ENCODE measurements around the gene LDB3. TPM values are rescaled to one million over a fixed set of nuclear protein-coding genes. Genes with fewer than 3 reads are reported as not detected.

Gene LDB3
- polyA plus RNA-seq, 4 donors: 0.68 to 0.87 (median 0.71) TPM

DNA sequence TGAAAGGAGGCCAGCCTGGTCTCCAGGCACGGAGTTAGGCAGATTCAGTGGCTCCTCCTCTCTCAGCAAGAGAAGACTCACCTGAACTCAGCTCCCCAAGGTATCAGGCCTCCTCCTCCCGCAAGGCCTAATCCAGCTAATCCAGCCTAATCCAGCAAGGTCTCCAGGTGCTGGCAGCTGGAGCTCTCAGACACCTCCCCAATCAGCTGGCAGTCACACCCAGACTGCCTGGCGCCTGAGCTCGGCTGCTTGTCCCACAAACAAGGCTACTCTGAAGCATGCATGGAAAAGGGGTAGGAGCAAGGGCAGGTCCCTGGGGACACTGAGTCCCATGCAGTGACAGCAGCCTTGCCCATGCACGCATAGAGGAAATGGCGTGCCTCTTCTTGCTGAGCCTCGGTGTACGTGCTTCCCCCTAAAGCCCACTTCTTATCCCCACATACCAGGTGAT, 17.3 kb upstream of the LDB3 start:
- no peak for DNase-seq (ENCODE audit: low read depth in 4 of 4, low spot score in 3 of 4)

DNA sequence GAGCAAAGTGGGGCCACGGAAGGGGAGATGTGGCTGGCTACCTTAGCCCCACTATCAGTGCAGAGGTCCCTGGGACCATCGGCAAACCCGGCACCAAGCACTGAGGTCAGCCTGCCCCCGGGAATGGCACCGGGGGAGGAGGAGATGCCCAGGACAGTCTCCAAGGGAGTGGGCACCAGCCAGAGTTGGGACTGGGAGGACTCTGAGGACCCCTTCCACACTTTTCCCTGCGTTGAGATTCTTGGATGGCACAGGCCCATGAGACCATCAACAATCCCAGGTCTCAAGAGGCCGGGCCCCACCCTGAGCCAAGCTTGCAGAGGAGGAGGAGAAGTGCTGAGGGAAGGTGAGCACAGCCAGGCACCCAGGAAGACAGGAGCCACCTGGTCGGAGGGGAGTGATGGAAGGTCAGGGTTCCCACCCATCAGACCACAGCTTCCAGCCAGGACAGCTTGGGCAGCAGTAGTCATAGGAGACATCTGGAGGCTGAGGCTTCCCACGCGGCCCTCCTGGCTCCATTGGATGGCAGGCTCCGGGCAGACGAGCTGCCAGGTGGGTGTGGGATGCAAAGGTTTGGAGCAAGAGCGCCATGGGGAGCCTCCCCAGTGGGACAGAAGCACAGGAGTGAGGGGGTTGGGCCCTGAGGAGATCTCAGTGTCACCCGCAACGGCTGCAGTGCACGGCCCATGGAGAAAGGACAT, 16.5 kb upstream of the LDB3 start:
- no peak for DNase-seq (ENCODE audit: low read depth in 4 of 4, low spot score in 3 of 4)

DNA sequence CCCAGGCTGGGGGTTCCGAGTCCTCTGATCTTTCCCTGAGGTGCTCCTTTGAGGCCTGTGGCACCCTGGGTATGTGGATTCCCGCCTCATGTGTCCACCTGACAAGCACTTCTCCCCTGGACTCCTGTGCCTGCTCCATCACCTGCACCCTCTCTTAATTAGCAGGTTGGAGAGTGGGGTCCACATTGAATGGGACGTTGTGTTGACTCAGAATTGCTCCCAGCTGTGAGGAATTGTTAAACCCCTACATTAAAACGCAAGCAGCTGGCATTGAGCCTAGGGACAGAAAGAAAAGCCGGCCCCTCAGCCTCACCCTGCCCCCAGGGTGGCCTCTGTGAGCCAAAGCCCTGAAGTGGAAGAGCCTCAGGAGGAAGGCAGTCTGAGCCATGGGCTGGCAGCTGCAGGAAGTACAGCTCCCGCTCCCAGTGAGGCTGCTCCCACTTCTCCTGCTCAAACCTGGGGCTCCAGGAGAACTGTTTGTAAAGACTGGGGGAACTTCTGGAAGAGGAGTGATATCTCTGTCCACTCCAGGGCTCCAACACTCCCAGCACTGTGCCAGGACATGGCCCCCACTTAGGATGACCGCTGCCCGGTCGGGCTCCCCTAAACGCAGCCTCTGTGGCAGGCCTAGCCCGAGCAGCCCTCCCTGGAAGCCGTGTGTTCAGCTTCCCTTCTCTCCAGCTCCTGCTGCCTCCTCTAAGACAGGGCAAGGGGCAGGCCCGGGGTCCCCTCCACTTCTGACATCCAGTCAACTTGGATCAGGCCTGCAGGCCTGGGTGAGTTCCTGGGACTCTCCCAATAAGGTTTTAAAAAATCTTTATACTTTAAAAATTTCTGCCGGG, 15.7 kb upstream of the LDB3 start:
- no peak for DNase-seq (ENCODE audit: low read depth in 4 of 4, low spot score in 3 of 4)

GRCh38 chr10:86653379-86653778, 14.9 kb upstream of the LDB3 start:
- DNase-seq (ENCODE audit: low read depth in 4 of 4, low spot score in 3 of 4): no peak

DNA sequence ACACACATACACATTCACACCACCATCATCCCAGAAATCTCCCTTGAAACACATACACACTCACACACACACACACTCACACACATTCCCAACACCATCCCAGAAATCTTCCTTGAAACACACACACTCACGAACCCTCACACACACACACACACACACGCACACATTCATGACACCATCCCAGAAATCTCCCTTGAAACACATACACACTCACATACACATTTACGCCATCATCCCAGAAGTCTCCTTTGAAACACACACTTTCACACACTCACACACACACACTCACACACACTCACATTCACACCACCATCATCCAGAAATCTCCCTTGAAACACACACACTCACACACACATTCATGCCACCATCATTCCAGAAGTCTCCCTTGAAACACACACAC, 14.3 kb upstream of the LDB3 start:
- no peak for DNase-seq (ENCODE audit: low read depth in 4 of 4, low spot score in 3 of 4)

DNA sequence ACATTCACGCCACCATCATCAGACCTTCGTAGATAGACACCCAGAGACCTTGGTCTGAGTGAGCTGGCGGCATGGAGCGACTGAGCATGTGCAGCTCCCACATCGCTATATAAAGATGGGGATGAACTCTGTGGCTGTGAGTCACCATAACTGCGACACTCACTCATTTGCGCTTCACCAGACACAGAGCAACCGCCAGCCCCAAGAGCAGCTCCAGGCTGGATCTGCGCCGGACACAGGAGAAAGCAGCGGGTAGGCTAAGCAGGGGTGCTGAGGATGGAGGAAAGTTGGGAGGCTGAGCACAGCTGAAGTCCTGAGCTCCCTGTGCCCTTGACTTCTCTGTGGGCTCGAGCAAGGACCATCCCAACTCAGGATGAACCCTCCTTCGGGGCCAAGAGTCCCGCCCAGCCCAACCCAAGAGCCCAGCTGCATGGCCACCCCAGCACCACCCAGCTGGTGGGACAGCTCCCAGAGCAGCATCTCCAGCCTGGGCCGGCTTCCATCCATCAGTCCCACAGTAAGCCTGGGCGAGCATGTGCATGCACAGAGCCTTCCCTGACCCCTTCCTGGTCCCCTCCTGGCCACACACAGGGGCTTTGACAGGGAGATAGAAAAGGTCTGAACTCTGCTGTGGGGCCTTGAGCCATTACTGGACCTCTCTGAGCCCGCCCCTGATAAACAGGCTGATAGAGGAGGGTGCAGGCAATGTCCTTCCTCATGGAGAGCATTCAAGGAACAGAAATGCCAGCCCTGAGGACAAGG, 13.7 kb upstream of the LDB3 start, which contains the start of gene OPN4:
TSS of gene OPN4 (plus strand) at position 137 of the 762 bp plus-strand sequence. CDS start at position 374, 237 bp downstream.
- DNase-seq (ENCODE audit: low read depth in 4 of 4, low spot score in 3 of 4): no peak

- no peak for DNase-seq (ENCODE audit: low read depth in 4 of 4, low spot score in 3 of 4)
Observed at GRCh38 chr10:86655173-86655540, 13.2 kb upstream of the LDB3 start.

DNA sequence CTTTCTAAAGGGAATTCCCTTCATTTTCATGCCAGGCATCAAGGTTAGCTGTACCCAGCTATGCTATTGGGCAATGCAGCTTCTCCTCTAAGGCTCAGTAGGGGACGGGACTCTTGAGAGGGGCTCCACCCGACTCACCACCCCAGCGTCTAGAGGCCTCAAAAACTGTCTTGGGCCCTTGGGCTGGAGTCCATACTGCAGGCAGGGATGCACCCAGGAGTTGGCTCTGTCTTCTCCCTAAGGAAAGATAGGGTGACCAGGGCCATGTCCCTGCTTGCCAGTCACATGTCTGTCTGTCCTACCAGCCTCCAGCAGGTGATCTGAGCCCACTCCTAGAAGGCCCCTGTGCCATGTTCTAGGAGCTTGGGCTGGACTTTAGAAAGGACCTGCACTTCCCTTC, 12.7 kb upstream of the LDB3 start:
- no peak for DNase-seq (ENCODE audit: low read depth in 4 of 4, low spot score in 3 of 4)

GRCh38 chr10:86657011-86657395, 11.3 kb upstream of the LDB3 start:
- no peak for DNase-seq (ENCODE audit: low read depth in 4 of 4, low spot score in 3 of 4)

DNA sequence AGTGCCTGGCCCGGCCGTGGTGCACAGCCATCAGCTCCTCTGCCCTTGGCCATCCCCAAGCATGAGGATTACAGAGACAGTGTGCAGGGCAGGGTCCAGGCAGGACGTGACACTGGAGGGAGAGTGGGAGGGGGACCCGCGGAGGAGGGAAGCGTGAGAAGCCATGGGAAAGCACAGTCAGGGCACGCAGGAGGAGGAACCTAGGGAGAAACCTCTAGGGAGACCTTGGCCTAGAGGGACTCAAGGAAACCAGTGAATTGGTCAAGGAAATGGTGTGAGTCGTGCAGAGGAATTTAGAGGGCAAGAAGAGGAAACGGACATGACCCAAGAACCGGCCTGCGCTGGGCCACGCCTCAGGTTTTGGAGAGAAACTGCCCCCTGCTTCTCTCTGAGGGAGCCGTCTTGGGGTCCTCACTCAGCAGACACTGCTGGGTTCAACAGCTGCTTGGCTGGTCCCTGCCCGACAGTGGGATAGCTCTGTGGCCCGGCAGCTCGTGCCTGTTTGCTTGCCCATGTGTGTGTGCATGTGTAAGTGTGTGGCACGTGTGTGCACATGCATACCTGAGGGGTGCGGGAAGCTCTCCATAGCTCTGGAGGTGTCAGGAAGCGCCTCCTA, 10.8 kb upstream of the LDB3 start:
- DNase-seq (ENCODE audit: low read depth in 4 of 4, low spot score in 3 of 4): no peak

DNA sequence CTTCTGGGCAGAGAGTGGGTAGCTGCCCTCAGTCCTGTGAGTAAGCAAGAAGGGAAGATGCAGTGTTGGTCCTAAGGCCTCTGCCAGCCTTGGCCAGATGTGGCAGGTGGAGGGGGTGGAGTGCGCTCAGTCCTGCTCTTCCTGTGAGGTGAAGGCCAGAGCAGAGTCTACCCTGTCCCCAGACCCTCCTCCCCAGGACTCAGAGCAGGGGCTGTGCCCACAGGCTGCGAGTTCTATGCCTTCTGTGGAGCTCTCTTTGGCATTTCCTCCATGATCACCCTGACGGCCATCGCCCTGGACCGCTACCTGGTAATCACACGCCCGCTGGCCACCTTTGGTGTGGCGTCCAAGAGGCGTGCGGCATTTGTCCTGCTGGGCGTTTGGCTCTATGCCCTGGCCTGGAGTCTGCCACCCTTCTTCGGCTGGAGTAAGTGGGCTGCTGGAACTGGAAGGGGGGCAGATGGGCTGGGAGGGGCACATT, 10.0 kb upstream of the LDB3 start:
- no peak for DNase-seq (ENCODE audit: low read depth in 4 of 4, low spot score in 3 of 4)

- no peak for DNase-seq (ENCODE audit: low read depth in 4 of 4, low spot score in 3 of 4)
Observed at GRCh38 chr10:86658751-86659150, 9.6 kb upstream of the LDB3 start.

- DNase-seq (ENCODE audit: low read depth in 4 of 4, low spot score in 3 of 4): no peak
Observed at GRCh38 chr10:86659161-86659691, 9.1 kb upstream of the LDB3 start.

GRCh38 chr10:86659721-86660453, 8.4 kb upstream of the LDB3 start:
- no peak for DNase-seq (ENCODE audit: low read depth in 4 of 4, low spot score in 3 of 4)

- no peak for DNase-seq (ENCODE audit: low read depth in 4 of 4, low spot score in 3 of 4)
Observed at GRCh38 chr10:86661161-86662025, 6.9 kb upstream of the LDB3 start.

DNA sequence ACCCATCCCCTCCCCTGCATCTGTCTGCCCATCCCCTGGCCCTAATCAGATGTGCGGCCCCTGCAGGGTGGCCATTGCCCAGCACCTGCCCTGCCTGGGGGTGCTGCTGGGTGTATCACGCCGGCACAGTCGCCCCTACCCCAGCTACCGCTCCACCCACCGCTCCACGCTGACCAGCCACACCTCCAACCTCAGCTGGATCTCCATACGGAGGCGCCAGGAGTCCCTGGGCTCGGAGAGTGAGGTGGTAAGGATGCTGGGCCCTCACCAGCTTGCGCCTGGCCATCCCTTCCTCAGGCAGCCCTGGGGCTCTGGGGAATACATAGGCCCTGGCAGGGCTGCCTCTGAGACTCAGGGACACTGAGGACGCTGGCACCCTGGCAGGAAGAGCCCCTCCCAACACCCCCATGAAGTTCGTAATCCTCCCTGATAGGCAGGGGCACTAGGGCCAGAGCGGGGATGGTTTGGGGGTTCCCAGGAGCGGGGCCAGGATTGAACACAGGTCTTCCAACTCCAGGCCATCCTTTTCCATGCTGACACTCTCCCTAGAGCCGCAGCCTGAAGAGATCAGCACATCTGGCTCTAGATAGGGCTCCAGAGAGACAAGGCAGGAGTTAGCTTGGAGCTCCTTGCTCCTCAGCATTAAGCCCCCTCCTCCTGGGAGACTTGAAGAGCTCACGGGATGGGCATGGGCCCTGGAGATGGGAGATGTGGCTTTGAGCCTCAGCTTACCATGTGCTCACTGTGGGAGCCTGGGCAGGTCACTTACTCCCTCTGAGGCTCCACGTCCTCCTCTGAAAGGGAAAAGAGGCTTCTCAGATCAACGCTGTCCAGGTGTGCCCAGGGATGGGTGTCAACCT, 5.9 kb upstream of the LDB3 start:
- no peak for DNase-seq (ENCODE audit: low read depth in 4 of 4, low spot score in 3 of 4)

GRCh38 chr10:86663046-86663345, 5.3 kb upstream of the LDB3 start:
- no peak for DNase-seq (ENCODE audit: low read depth in 4 of 4, low spot score in 3 of 4)

Data from left renal pelvis (tissue), 4 donors.